Esophagus muscularis mucosa (tissue), 3 donors: ENCODE results near the gene CD248.

Experiments used
- CTCF ChIP-seq, 3 experiments: fragments of 200-600 bp in 2 of 3; fragments of 450-650 bp in 1 of 3; sonication (generic) in 2 of 3; IDR thresholded peaks; one replicate each; pipeline ENCODE4 v1.5.1; 2017 to 2019; ENCODE audit warnings: antibody characterized with exemption in 3 of 3, mild to moderate bottlenecking in 2 of 3, moderate library complexity in 1 of 3
- POLR2A ChIP-seq: fragments of 450-650 bp; IDR thresholded peaks from one replicate; pipeline ENCODE4 v1.6.1; 2017; ENCODE audit warnings: antibody characterized with exemption, moderate library complexity, mild to moderate bottlenecking, low read depth

- TF ChIP-seq CTCF (IDR thresholded peaks at IDR 0.05) (no peak), POLR2A (no peak)
Measured at GRCh38 chr11:66325263-66325671, 8.4 kb upstream of the CD248 start.
